ENCODE results near the gene PBRM1. TPM values are rescaled to one million over a fixed set of nuclear protein-coding genes. Genes with fewer than 3 reads are reported as not detected.

The PBRM1 gene
- total RNA-seq, 1 experiment from 2014 or later: 65.4 TPM

DNA sequence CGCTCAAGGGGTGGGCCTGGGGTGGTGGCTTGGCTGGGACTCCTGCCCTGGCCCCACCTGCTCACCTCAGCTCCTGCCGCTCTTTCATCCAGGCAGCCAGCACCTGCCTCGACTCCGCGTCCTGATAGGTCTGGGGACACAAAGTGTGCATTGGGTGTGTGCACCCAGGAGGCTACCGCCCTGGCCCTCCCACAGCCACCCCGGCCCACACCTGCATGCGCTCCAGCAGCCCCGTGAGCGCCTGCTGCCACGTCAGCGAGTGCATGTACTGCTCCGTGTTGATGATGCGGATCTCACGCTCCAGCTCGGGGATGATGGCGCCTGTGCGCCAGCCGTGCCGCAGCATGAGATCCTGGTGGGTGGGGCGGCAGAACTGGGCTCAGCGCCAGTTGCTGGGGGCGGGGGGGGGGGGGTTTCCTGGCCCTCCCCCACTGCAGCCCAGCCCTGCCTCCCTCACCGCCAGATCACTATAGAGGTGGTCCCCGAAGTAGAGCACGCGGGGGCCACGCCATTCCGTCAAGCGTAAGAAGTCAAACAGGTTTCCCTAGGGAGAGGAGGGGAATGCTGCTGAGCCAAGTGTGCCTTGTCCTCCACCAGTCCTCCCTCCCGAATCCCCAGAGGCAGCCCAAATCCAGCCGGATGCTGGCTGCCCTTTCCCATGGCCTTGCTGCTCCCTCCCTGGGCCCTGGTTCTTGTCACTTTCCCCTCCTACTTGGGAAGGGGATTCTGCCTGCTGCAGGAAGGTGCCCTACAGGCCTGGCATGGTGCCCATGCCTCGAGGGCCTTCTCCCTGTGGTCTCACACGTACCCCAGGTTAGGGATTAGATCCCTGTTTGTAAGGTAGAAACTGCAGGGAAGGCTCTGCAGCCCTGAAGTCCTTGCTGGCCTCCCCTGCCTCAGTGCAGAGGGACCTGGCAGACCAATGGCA lies 160.7 kb downstream of the PBRM1 start:
- DNase-seq (ENCODE audit: low read depth): no peak

GRCh38 chr3:52524258-52524751 lies 161.4 kb downstream of the PBRM1 start:
- no peak for DNase-seq (ENCODE audit: low read depth)

- DNase-seq (ENCODE audit: low read depth): no peak
Measured at GRCh38 chr3:52523386-52524257, 162.1 kb downstream of the PBRM1 start.

DNA sequence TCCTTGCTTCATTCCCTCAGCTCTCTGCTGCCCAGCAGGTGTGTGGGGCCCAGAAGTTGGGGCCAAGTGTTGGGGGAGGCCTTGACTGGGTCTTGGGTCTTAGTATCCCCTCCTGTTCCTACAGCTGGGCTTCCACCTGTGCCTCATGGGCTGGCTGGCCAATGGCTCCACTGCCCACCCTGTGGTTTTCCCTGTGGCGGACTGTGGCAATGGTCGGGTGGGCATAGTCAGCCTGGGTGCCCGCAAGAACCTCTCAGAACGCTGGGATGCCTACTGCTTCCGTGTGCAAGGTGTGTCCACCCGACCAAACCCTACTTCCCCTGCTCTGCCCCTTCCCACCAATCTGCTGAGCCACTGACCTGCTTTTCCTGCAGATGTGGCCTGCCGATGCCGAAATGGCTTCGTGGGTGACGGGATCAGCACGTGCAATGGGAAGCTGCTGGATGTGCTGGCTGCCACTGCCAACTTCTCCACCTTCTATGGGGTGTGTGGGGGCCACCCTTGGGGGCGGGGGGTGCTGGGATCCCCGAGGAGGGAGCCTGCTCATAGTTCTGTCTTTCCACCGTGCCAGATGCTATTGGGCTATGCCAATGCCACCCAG lies 163.0 kb downstream of the PBRM1 start:
- DNase-seq (ENCODE audit: low read depth): no peak

DNA sequence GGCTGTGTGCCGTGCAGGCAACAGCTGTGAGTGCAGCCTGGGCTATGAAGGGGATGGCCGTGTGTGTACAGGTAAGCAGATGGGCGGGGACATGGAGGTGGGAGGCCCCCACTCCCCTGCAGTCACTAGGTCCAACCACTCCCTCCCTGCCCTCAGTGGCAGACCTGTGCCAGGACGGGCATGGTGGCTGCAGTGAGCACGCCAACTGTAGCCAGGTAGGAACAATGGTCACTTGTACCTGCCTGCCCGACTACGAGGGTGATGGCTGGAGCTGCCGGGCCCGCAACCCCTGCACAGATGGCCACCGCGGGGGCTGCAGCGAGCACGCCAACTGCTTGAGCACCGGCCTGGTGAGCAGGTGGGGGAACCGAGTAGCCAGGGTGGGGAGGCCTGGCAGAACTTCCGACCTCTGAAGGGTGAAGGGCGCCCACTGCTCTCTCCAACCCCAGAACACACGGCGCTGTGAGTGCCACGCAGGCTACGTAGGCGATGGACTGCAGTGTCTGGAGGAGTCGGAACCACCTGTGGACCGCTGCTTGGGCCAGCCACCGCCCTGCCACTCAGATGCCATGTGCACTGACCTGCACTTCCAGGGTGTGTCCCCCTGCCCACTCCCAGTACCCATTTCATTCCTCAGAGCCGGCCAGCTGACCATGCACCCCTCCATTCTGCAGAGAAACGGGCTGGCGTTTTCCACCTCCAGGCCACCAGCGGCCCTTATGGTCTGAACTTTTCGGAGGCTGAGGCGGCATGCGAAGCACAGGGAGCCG lies 163.6 kb downstream of the PBRM1 start:
- DNase-seq (ENCODE audit: low read depth): no peak

- no peak for DNase-seq (ENCODE audit: low read depth)
Measured at GRCh38 chr3:52521488-52521824, 164.3 kb downstream of the PBRM1 start.

DNA sequence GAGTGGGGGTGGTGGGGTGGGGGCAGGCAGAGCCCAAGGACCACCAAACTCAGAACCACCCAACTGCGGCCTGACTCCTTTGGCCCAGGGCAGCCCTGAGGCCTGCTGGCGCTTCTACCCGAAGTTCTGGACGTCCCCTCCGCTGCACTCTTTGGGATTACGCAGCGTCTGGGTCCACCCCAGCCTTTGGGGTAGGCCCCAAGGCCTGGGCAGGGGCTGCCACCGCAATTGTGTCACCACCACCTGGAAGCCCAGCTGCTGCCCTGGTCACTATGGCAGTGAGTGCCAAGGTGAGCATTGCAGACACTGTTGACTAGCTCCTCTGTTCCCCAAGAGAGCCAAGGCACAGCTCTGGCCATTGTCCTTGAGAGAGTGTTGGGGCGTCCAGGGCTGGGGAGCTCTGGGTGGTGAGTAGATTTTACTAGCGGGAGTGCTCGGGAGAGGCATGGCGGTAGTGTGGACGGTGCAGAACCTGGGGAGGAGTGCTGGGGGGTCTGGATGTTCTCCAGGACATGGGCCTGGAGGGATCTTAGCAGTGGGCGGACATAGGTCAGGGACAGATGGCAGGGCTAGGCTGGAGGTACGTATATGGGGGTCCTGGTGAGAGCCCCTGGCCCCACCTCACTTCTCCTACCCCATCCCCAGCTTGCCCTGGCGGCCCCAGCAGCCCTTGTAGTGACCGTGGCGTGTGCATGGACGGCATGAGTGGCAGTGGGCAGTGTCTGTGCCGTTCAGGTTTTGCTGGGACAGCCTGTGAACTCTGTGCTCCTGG lies 164.8 kb downstream of the PBRM1 start:
- DNase-seq (ENCODE audit: low read depth): no peak

GRCh38 chr3:52520141-52520667 lies 165.5 kb downstream of the PBRM1 start:
- DNase-seq (ENCODE audit: low read depth): no peak

GRCh38 chr3:52519445-52520140 lies 166.1 kb downstream of the PBRM1 start:
- DNase-seq (ENCODE audit: low read depth): no peak

GRCh38 chr3:52518723-52519444 lies 166.8 kb downstream of the PBRM1 start:
- no peak for DNase-seq (ENCODE audit: low read depth)

DNA sequence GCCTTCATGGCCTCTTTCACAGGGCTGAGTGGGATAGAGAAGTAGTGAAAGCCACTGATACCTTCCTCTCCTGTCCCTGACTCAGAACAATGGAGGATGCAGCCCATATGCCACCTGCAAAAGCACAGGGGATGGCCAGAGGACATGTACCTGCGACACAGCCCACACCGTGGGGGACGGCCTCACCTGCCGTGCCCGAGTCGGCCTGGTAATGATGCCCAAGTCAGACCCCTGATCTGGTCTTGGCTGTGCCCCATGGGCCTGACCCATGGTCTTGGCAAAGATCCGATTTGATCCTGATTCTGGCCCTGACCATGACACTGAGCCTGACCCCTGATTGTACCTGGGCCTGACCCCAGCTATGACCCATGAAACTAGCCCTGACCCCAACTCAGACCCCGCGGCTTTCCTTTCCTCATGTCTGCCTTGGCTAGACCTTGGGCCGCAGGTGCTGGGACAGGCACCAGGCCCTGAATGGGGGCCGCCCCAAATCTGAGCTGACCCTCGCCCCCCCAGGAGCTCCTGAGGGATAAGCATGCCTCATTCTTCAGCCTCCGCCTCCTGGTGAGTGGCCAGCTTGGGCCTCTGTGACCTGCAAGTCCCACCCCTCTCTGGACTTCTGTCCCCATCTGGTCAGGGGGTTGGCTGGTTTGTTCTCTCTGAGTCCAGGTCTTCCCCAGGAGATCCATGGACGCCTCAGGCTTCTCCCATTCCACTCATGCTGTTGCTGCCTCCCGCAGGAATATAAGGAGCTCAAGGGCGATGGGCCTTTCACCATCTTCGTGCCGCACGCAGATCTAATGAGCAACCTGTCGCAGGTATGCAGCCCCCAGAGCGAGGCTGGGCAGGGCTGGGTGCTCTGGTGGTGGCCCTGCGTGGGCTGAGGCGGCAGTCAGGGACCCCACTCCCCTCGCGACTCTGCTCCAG lies 167.7 kb downstream of the PBRM1 start:
- DNase-seq (ENCODE audit: low read depth): no peak

DNA sequence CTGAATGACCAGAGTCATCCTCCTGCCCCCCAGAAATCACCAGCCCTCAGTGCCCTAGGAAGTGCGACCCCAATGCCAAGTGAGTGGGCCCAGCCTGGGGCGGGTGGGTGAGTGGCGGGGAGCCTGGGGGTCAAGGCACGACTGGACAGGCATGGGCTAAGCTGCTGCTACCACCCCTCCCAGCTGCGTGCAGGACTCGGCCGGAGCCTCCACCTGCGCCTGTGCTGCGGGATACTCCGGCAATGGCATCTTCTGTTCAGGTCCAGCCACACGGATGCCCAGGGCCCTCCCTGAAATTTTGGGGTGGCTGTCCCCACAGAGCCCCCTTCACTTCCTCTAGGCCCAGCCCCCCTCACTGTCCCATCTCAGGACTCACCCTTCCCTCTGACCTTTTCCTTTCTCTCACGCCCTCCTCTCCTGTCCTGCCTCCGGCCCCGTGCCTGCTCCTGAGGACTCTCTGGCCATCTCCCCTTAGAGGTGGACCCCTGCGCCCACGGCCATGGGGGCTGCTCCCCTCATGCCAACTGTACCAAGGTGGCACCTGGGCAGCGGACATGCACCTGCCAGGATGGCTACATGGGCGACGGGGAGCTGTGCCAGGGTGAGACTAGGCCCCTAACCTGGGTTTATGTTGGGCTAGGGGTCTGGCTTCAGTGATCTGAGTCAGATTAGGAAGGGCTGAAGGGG lies 169.1 kb downstream of the PBRM1 start:
- no peak for DNase-seq (ENCODE audit: low read depth)

DNA sequence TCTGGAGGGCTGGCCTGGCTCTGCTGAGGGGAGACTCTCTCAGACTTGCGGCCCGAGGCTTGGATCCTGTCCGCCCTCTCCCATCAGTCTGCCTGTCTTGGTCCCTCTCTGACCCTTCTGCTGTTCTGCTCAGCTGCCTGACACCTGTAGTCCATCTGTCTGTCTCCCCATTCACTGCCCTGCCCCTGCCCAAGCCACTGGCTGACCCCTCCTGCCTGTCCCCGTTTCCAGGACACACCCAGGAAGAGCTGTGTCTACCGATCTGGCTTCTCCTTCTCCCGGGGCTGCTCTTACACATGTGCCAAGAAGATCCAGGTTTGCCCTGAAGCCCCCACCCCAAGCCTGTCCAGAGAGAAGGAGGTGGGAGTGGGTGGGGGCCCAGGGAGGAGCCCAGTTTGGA lies 170.5 kb downstream of the PBRM1 start:
- DNase-seq (ENCODE audit: low read depth): no peak

DNA sequence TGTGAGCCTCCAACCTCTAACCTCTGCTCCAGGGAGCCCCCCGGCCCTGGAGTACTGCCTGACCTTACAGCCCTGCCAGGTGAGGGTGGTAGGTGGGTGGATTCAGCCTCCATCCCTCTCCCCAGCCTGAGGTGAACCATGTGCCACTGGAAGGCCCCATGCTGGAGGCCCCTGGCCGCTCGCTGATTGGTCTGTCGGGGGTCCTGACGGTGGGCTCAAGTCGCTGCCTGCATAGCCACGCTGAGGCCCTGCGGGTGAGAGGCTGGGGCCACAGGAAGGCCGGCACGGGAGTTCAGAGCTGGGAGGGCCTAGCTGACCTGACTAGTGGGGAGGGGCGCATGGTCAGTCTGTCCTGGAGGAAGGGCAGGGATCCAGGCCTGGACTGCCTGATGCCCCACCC lies 171.1 kb downstream of the PBRM1 start:
- DNase-seq (ENCODE audit: low read depth): no peak

GRCh38 chr3:52513281-52513680 lies 172.4 kb downstream of the PBRM1 start:
- DNase-seq (ENCODE audit: low read depth): no peak

DNA sequence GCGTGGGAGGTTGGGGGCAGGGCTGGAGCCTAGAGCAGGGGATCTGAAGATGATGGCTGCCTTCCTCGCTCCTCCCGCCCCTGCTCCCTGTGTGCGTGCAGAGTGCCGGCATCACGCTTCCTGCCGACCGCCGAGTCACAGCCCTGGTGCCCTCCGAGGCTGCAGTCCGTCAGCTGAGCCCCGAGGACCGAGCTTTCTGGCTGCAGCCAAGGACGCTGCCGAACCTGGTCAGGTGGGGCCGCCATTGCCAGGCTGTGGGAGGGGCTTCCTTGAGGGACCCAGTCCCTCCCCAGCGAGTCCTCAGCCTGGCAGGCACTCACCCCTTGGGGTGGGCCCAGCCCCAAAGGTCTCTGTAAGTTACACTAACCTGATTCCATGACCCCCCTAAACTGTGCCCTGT lies 173.0 kb downstream of the PBRM1 start:
- DNase-seq (ENCODE audit: low read depth): no peak

DNA sequence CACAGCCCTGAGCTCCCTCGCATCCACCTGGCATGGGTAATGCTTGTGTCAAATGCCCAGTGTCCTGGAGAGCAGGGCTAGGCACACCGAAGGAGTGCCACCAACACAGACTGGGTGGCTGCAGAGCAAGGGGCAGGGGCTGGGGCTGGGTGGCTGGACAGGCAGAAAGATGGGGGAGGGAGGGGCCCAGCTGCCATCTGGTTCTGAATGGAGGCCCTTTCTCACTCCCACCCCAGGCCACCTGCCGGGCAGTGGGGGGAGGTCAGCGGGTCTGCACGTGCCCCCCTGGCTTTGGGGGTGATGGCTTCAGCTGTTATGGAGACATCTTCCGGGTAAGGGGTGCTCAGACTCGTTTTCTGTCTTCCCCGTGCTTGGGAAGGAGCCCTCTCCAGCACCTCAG lies 173.6 kb downstream of the PBRM1 start:
- DNase-seq (ENCODE audit: low read depth): no peak

Measured in LHCN-M2 (cell line).